B cell (primary cell): ENCODE data around the gene THRB. TPM values are rescaled to one million over a fixed set of nuclear protein-coding genes. Genes with fewer than 3 reads are reported as not detected.

Source experiments
- ATAC-seq: fragments of 200-7000 bp; cut with Tn5 transposase; one replicate; pipeline ENCODE4 v1.10.0; 2021; ENCODE audit warnings: low read depth, mild to moderate bottlenecking, moderate number of reproducible peaks, moderate library complexity
- CTCF ChIA-PET: fragments of 350-600 bp; sonication (Branson Sonifier 250); formaldehyde crosslinking; loops from one replicate; lab custom pipeline; 2021; ENCODE audit warnings: antibody characterized with exemption, inconsistent platforms; lab: Charles Lee
- POLR2A ChIA-PET: fragments of 350-600 bp; sonication (Branson Sonifier 250); formaldehyde crosslinking; loops from one replicate; lab custom pipeline; 2021; ENCODE audit warnings: antibody characterized with exemption; lab: Charles Lee
- DNase-seq: peaks from one replicate; pipeline ENCODE4 v3.0.0; 2013
- H2AFZ ChIP-seq: 2 replicates; pipeline ENCODE4 v1.6.1; 2012; ENCODE audit warnings: mild to moderate bottlenecking, low read depth, low read length; ENCODE audit not compliant: insufficient read depth, poor library complexity, severe bottlenecking
- H3K27ac ChIP-seq, 2 donors: 1 replicate in 1 of 2; 2 replicates in 1 of 2; pipeline ENCODE4 v1.5.1; 2012 to 2013; ENCODE audit warnings: low read length in 2 of 2, mild to moderate bottlenecking in 2 of 2, moderate library complexity in 1 of 2
- H3K27me3 ChIP-seq, 4 experiments: fragments of 200-600 bp in 1 of 4; sonication (generic) in 1 of 4; replicated peaks in 1 of 4; 1 replicate in 2 of 4; 2 replicates in 2 of 4; pipeline versions ENCODE4 v1.6.1 to v1.7.0; 2013 to 2016; ENCODE audit warnings: low read length in 3 of 4, mild to moderate bottlenecking in 2 of 4, mixed read lengths in 1 of 4, moderate library complexity in 1 of 4; ENCODE audit not compliant: insufficient read depth in 4 of 4, control insufficient read depth in 3 of 4; ENCODE audit errors: control extremely low read depth in 1 of 4
- H3K36me3 ChIP-seq, 2 experiments: replicated peaks in 1 of 2; 1 replicate in 1 of 2; 2 replicates in 1 of 2; pipeline versions ENCODE4 v1.6.1 to v1.7.1; 2013; ENCODE audit warnings: low read length in 1 of 2; ENCODE audit not compliant: insufficient read depth in 2 of 2, control insufficient read depth in 1 of 2; ENCODE audit errors: control extremely low read depth in 1 of 2, extremely low read depth in 1 of 2
- H3K4me1 ChIP-seq, 2 donors: fragments of 200-600 bp in 1 of 2; sonication (generic) in 1 of 2; 1 replicate in 1 of 2; 2 replicates in 1 of 2; pipeline versions ENCODE4 v1.5.1 to v1.6.1; 2013 to 2017; ENCODE audit warnings: low read length in 2 of 2; ENCODE audit not compliant: control insufficient read depth in 2 of 2, insufficient read depth in 2 of 2
- H3K4me2 ChIP-seq: replicated peaks from 2 replicates; pipeline ENCODE3; 2012; ENCODE audit warnings: mild to moderate bottlenecking, low read depth, low read length; ENCODE audit not compliant: poor library complexity, severe bottlenecking
- H3K4me3 ChIP-seq, 5 experiments: fragments of 200-600 bp in 1 of 5; sonication (generic) in 1 of 5; 1 replicate in 3 of 5; 2 replicates in 2 of 5; pipeline versions ENCODE4 v1.5.1 to v1.7.0; 2011 to 2016; ENCODE audit warnings: low read length in 4 of 5, mild to moderate bottlenecking in 4 of 5, low read depth in 2 of 5, control low read depth in 1 of 5, moderate library complexity in 1 of 5; ENCODE audit not compliant: insufficient read depth in 1 of 5; ENCODE audit errors: control extremely low read depth in 1 of 5, extremely low read depth in 1 of 5
- H3K79me2 ChIP-seq: fragments of 200-600 bp; sonication (generic); one replicate; pipeline ENCODE4 v1.6.0; 2016; ENCODE audit warnings: low read length; ENCODE audit not compliant: control insufficient read depth, insufficient read depth
- H3K9ac ChIP-seq: fragments of 200-600 bp; sonication (generic); 2 replicates; pipeline ENCODE4 v1.6.1; 2017; ENCODE audit warnings: mild to moderate bottlenecking, low read length, moderate library complexity
- H3K9me3 ChIP-seq, 3 donors: one replicate each; pipeline versions ENCODE4 v1.6.1 to v1.7.1; 2013; ENCODE audit warnings: low read length in 2 of 3; ENCODE audit not compliant: control insufficient read depth in 2 of 3, insufficient read depth in 1 of 3; ENCODE audit errors: control extremely low read depth in 1 of 3
- H4K20me1 ChIP-seq: 2 replicates; pipeline ENCODE4 v1.6.0; 2012; ENCODE audit warnings: mild to moderate bottlenecking, low read length; ENCODE audit not compliant: insufficient read depth, control insufficient read depth, poor library complexity, severe bottlenecking
- H3K27ac Mint-ChIP-seq: one replicate; pipeline ENCODE4 v1.8.0; 2021; ENCODE audit warnings: mixed read lengths
- H3K27me3 Mint-ChIP-seq: one replicate; pipeline ENCODE4 v1.8.0; 2021; ENCODE audit warnings: mixed read lengths
- H3K4me1 Mint-ChIP-seq: one replicate; pipeline ENCODE4 v1.8.0; 2021; ENCODE audit warnings: mixed read lengths
- H3K4me3 Mint-ChIP-seq: one replicate; pipeline ENCODE4 v1.8.0; 2021; ENCODE audit warnings: mixed read lengths
- H3K9me3 Mint-ChIP-seq: one replicate; pipeline ENCODE4 v1.8.0; 2022; ENCODE audit warnings: mixed read lengths; ENCODE audit not compliant: insufficient read depth
- CTCF ChIP-seq: fragments of 200-600 bp; IDR thresholded peaks from one replicate; pipeline ENCODE4 v1.8.0; 2022; ENCODE audit warnings: antibody characterized with exemption, mild to moderate bottlenecking
- EZH2 ChIP-seq: IDR thresholded peaks from 2 replicates; pipeline ENCODE4 v1.6.1; 2012; ENCODE audit warnings: borderline replicate concordance, low read depth, mild to moderate bottlenecking, moderate library complexity, low read length; ENCODE audit not compliant: insufficient read depth, poor library complexity, severe bottlenecking
- WGBS: methylation state at CpG from one replicate; pipeline ENCODE4 v1.1.5; 2013; ENCODE audit warnings: missing lambda C conversion rate; ENCODE audit not compliant: insufficient coverage; 5-methylcytosine and 5-hydroxymethylcytosine counted together
- intact Hi-C: fragments of 100-400 bp; cut with micrococcal nuclease; formaldehyde crosslinking; loops from one replicate; pipeline ENCODE4 v1.10.0; 2022
- polyA plus RNA-seq: library from polyadenylated mRNA; depleted of rRNA; stranded (reverse); fragments of >200 nt; gene quantifications from 2 replicates; pipeline ENCODE4 v1.2.3, GENCODE V29; 2012
- total RNA-seq, 2 donors: library from RNA; stranded (reverse); fragments of 120-200 nt in 1 of 2; gene quantifications; 1 replicate in 1 of 2; 2 replicates in 1 of 2; pipeline versions ENCODE4 v1.2.3 to v1.2.4, GENCODE V29; 2013 to 2022

Gene THRB
- total and polyA plus RNA-seq, 2 donors (not counting 1 experiment from before 2014, with no cell fraction given): 0.86 to 1.8 TPM

- ATAC-seq (no peak), DNase-seq (no peak)
- POLR2A ChIA-PET: no interaction called here
- WGBS: 100% methylated on average over 1 of the region's 4 CpGs
- Histone ChIP-seq H3K36me3 (no peaks in the 10 kb centered on the region), H3K27me3 (no peaks in the 10 kb centered on the region), H3K4me3 (no peak overlapping the region), H3K79me2 (no peaks in the 10 kb centered on the region), H3K9me3 (no peaks in the 10 kb centered on the region), H4K20me1 (no peaks in the 10 kb centered on the region), H3K4me2 (no peak overlapping the region), H3K4me1 (no peaks in the 10 kb centered on the region), H3K27ac (no peak overlapping the region), H3K9ac (no peak overlapping the region), H2AFZ (no peak overlapping the region)
- CTCF ChIA-PET: interaction anchor here (2.2 kb wide), 1 partner anchor 12 kb away, joined by 5 read pairs; no protein-coding TSS in a partner anchor
- no peaks in the 10 kb centered on the region for H3K9me3 Mint-ChIP-seq
- peaks cover 7% of the 10 kb centered on the region for H3K27me3 Mint-ChIP-seq
- intact Hi-C loops: no loop called here
- no peak overlapping the region for H3K4me3 Mint-ChIP-seq
- no peaks in the 10 kb centered on the region for H3K4me1 Mint-ChIP-seq
- no peak overlapping the region for H3K27ac Mint-ChIP-seq
- TF ChIP-seq CTCF (no peak), EZH2 (no peak)
Measured at GRCh38 chr3:24530471-24530870, 35.8 kb upstream of the THRB start.

- no peaks in the 10 kb centered on the region for H3K9me3 Mint-ChIP-seq
- Histone ChIP-seq H3K9me3 (no peaks in the 10 kb centered on the region), H3K4me2 (no peak overlapping the region), H3K4me1 (no peaks in the 10 kb centered on the region), H3K4me3 (no peak overlapping the region), H4K20me1 (no peaks in the 10 kb centered on the region), H3K9ac (no peak overlapping the region), H3K36me3 (no peaks in the 10 kb centered on the region), H3K79me2 (no peaks in the 10 kb centered on the region), H3K27ac (no peak overlapping the region), H2AFZ (no peak overlapping the region), H3K27me3 (no peaks in the 10 kb centered on the region)
- H3K4me1 Mint-ChIP-seq: no peaks in the 10 kb centered on the region
- ATAC-seq: no peak
- no peak for DNase-seq
- H3K4me3 Mint-ChIP-seq: no peak overlapping the region
- ChIA-PET CTCF (no interaction called here), POLR2A (interaction anchor here (0.6 kb wide), 1 partner anchor 16 kb away, joined by 11 read pairs; no protein-coding TSS in a partner anchor)
- H3K27ac Mint-ChIP-seq: no peak overlapping the region
- intact Hi-C loops: no loop called here
- H3K27me3 Mint-ChIP-seq: peaks cover 7% of the 10 kb centered on the region
- TF ChIP-seq EZH2: no peak
- no peak for TF ChIP-seq CTCF
Measured at GRCh38 chr3:24529210-24529609, 34.6 kb upstream of the THRB start.
